Liver (tissue), 9 donors: ENCODE data around the gene ANXA6. TPM values are rescaled to one million over a fixed set of nuclear protein-coding genes. Genes with fewer than 3 reads are reported as not detected.
A peak's percentile ranks its signal among the peaks of the same experiment; 100 is the strongest.

ENCODE experiments used
- DNase-seq: peaks from one replicate; pipeline ENCODE4 v3.0.0-alpha.2; 2017; ENCODE audit warnings: low spot score
- H3K27ac ChIP-seq, 2 donors: one replicate each; pipeline ENCODE4 v1.7.0; 2013; ENCODE audit warnings: inconsistent platforms in 2 of 2, low read length in 2 of 2, control low read depth in 1 of 2, low read depth in 1 of 2, mild to moderate bottlenecking in 1 of 2
- H3K27me3 ChIP-seq, 4 donors: one replicate each; pipeline versions ENCODE4 v1.6.1 to v1.7.0; 2013; ENCODE audit warnings: low read length in 3 of 4, inconsistent platforms in 1 of 4, mild to moderate bottlenecking in 1 of 4, moderate library complexity in 1 of 4; ENCODE audit not compliant: control insufficient read depth in 4 of 4, insufficient read depth in 4 of 4
- H3K36me3 ChIP-seq, 4 donors: one replicate each; pipeline versions ENCODE4 v1.6.1 to v1.7.0; 2013; ENCODE audit warnings: low read length in 3 of 4, mild to moderate bottlenecking in 3 of 4, low read depth in 1 of 4, moderate library complexity in 1 of 4; ENCODE audit not compliant: control insufficient read depth in 4 of 4, insufficient read depth in 3 of 4
- H3K4me1 ChIP-seq, 4 donors: one replicate each; pipeline versions ENCODE4 v1.6.1 to v1.7.0; 2013; ENCODE audit warnings: low read length in 3 of 4, mild to moderate bottlenecking in 3 of 4, moderate library complexity in 1 of 4; ENCODE audit not compliant: control insufficient read depth in 4 of 4, insufficient read depth in 4 of 4
- H3K4me3 ChIP-seq, 3 donors: one replicate each; pipeline versions ENCODE4 v1.6.1 to v1.7.0; 2013; ENCODE audit warnings: low read length in 3 of 3, control low read depth in 1 of 3, low read depth in 1 of 3, mild to moderate bottlenecking in 1 of 3
- H3K9ac ChIP-seq, 2 donors: one replicate each; pipeline ENCODE4 v1.7.0; 2013; ENCODE audit warnings: low read length in 2 of 2, mild to moderate bottlenecking in 2 of 2, moderate library complexity in 2 of 2, control low read depth in 1 of 2, low read depth in 1 of 2
- H3K9me3 ChIP-seq, 4 donors: one replicate each; pipeline versions ENCODE4 v1.6.1 to v1.7.0; 2013; ENCODE audit warnings: low read length in 3 of 4; ENCODE audit not compliant: control insufficient read depth in 4 of 4
- ATF3 ChIP-seq: IDR thresholded peaks from 2 replicates; pipeline ENCODE4 v1.6.1; 2016; ENCODE audit warnings: antibody characterized with exemption
- CTCF ChIP-seq: fragments of 150-350 bp; IDR thresholded peaks from 2 replicates; pipeline ENCODE4 v1.5.1; 2017; ENCODE audit warnings: improper control_type of control experiment, low read depth, low read length; ENCODE audit not compliant: missing input control
- EGR1 ChIP-seq, 2 donors: IDR thresholded peaks; 2 replicates each; pipeline ENCODE4 v1.6.1; 2016 to 2018; ENCODE audit warnings: antibody characterized with exemption in 2 of 2, low read depth in 2 of 2
- FOXA1 ChIP-seq: IDR thresholded peaks from 2 replicates; pipeline ENCODE4 v1.6.1; 2016; ENCODE audit warnings: antibody characterized with exemption
- FOXA2 ChIP-seq: IDR thresholded peaks from 2 replicates; pipeline ENCODE4 v1.6.1; 2016; ENCODE audit warnings: antibody characterized with exemption
- GABPA ChIP-seq, 2 donors: IDR thresholded peaks in 1 of 2; conservative IDR thresholded peaks in 1 of 2; 2 replicates each; pipeline ENCODE4 v1.6.1; 2016; ENCODE audit warnings: antibody characterized with exemption in 2 of 2, mild to moderate bottlenecking in 1 of 2, moderate library complexity in 1 of 2
- HNF4A ChIP-seq, 2 donors: conservative IDR thresholded peaks; 2 replicates each; pipeline ENCODE4 v1.6.1; 2016; ENCODE audit warnings: antibody characterized with exemption in 2 of 2, mild to moderate bottlenecking in 2 of 2
- HNF4G ChIP-seq: IDR thresholded peaks from 2 replicates; pipeline ENCODE4 v1.6.1; 2016; ENCODE audit warnings: antibody characterized with exemption
- JUND ChIP-seq, 2 donors: IDR thresholded peaks; 2 replicates each; pipeline ENCODE4 v1.6.1; 2016; ENCODE audit warnings: antibody characterized with exemption in 2 of 2
- MAX ChIP-seq: IDR thresholded peaks from 2 replicates; pipeline ENCODE4 v1.6.1; 2016; ENCODE audit warnings: antibody characterized with exemption
- NR2F2 ChIP-seq: IDR thresholded peaks from 2 replicates; pipeline ENCODE4 v1.6.1; 2016; ENCODE audit warnings: antibody characterized with exemption
- RAD21 ChIP-seq, 2 donors: IDR thresholded peaks; 2 replicates each; pipeline ENCODE4 v1.6.1; 2016; ENCODE audit warnings: antibody characterized with exemption in 2 of 2, mild to moderate bottlenecking in 2 of 2
- RXRA ChIP-seq, 2 donors: IDR thresholded peaks; 2 replicates each; pipeline ENCODE4 v1.6.1; 2017 to 2018; ENCODE audit warnings: antibody characterized with exemption in 2 of 2, mild to moderate bottlenecking in 1 of 2
- SP1 ChIP-seq: IDR thresholded peaks from 2 replicates; pipeline ENCODE4 v1.6.1; 2018; ENCODE audit warnings: antibody characterized with exemption, mild to moderate bottlenecking
- TAF1 ChIP-seq: conservative IDR thresholded peaks from 2 replicates; pipeline ENCODE4 v1.6.1; 2016; ENCODE audit warnings: antibody characterized with exemption, mild to moderate bottlenecking
- YY1 ChIP-seq: IDR thresholded peaks from 2 replicates; pipeline ENCODE4 v1.6.1; 2016; ENCODE audit warnings: antibody characterized with exemption, mild to moderate bottlenecking
- ZBTB33 ChIP-seq: IDR thresholded peaks from 2 replicates; pipeline ENCODE4 v1.6.1; 2016; ENCODE audit warnings: antibody characterized with exemption
- WGBS: extraction: QIAGEN DNeasy Blood & Tissue Kit; methylation state at CpG from one replicate; pipeline ENCODE4 v1.1.7; 2013; 5-methylcytosine and 5-hydroxymethylcytosine counted together
- polyA plus RNA-seq, 2 donors: library from polyadenylated mRNA; stranded (reverse) in 1 of 2; unstranded in 1 of 2; fragments of 200-250 nt in 1 of 2; fragments of >200 nt in 1 of 2; fragmentation: Nextera tagmentation in 1 of 2; extraction: Ambion mirVana in 1 of 2; gene quantifications; one replicate each; pipeline versions ENCODE4 v1.2.1 to v1.2.3, GENCODE V29; 2013 to 2015
- total RNA-seq, 2 donors: library from RNA; depleted of rRNA; stranded (reverse); fragments of >200 nt; gene quantifications; one replicate each; pipeline ENCODE4 v1.2.3, GENCODE V29; 2014
- TF ChIP-seq, protein P1 (sequence below): IDR thresholded peaks from 2 replicates; pipeline ENCODE4 v1.6.1; 2016; ENCODE audit warnings: antibody characterized with exemption, mild to moderate bottlenecking
- donor health status: healthy.
- donor health status: healthy.
- donor health status: healthy.
- donor health status: healthy.
- donor health status: healthy.

ANXA6 gene
- total and polyA plus RNA-seq, 4 donors = 52.7 to 215 (median 126) TPM

DNA sequence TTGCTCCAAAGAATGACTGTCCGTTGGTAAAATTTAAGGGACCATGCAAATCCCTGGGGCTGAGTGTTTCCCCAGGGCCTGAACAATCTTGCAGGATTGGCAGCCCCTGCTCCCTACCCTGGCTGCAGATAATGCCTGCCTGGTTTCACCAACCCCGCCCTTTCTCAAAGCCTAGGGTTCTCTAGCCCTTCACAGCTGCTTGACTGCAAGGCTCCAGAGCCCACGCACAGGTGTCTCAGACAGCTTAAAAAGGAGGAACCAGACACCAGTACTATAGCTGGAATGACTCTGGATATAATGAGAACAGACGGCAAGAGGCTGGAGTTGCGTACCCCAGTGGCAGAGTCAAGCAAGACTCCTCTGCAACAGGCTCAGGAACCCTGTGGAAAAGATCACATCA, 51.5 kb downstream of the ANXA6 start:
- H3K36me3 ChIP-seq = peaks cover 0 to 9% (median 5%) of the 10 kb centered on the region in 4 donors
- DNase-seq = no peak
- 80% methylated on average over 5 of the region's 5 CpGs for WGBS
- peak overlapping the region; percentile 54 to 81 for H3K27ac ChIP-seq
- H3K27me3 ChIP-seq = no peaks in the 10 kb centered on the region
- H3K9ac ChIP-seq = no peak overlapping the region
- peaks cover 28 to 80% (median 68%) of the 10 kb centered on the region in 4 donors for H3K4me1 ChIP-seq
- no peaks in the 10 kb centered on the region for H3K9me3 ChIP-seq
- no peak for TF ChIP-seq RAD21 (IDR thresholded peaks at IDR 0.05)
- TF ChIP-seq GABPA (IDR thresholded peaks at IDR 0.05 in 1 of 2, conservative IDR thresholded peaks at IDR 0.05 in 1 of 2) = no peak
- TF ChIP-seq NR2F2 = no peak
- no peak for TF ChIP-seq TAF1
- no peak for TF ChIP-seq JUND (IDR thresholded peaks at IDR 0.05)
- TF ChIP-seq HNF4A (conservative IDR thresholded peaks at IDR 0.05) = no peak
- TF ChIP-seq SP1 = no peak
- TF ChIP-seq FOXA1 = no peak
- TF ChIP-seq CTCF = no peak
- TF ChIP-seq, protein P1, sequence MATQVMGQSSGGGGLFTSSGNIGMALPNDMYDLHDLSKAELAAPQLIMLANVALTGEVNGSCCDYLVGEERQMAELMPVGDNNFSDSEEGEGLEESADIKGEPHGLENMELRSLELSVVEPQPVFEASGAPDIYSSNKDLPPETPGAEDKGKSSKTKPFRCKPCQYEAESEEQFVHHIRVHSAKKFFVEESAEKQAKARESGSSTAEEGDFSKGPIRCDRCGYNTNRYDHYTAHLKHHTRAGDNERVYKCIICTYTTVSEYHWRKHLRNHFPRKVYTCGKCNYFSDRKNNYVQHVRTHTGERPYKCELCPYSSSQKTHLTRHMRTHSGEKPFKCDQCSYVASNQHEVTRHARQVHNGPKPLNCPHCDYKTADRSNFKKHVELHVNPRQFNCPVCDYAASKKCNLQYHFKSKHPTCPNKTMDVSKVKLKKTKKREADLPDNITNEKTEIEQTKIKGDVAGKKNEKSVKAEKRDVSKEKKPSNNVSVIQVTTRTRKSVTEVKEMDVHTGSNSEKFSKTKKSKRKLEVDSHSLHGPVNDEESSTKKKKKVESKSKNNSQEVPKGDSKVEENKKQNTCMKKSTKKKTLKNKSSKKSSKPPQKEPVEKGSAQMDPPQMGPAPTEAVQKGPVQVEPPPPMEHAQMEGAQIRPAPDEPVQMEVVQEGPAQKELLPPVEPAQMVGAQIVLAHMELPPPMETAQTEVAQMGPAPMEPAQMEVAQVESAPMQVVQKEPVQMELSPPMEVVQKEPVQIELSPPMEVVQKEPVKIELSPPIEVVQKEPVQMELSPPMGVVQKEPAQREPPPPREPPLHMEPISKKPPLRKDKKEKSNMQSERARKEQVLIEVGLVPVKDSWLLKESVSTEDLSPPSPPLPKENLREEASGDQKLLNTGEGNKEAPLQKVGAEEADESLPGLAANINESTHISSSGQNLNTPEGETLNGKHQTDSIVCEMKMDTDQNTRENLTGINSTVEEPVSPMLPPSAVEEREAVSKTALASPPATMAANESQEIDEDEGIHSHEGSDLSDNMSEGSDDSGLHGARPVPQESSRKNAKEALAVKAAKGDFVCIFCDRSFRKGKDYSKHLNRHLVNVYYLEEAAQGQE = no peak
- TF ChIP-seq MAX = no peak
- no peak for TF ChIP-seq YY1
- no peak for TF ChIP-seq ZBTB33
- TF ChIP-seq HNF4G = no peak
- TF ChIP-seq ATF3 = no peak
- no peak for TF ChIP-seq FOXA2
- no peak for TF ChIP-seq EGR1 (IDR thresholded peaks at IDR 0.05; ENCODE audit: low read depth in 2 of 2)
- no peak for TF ChIP-seq RXRA (IDR thresholded peaks at IDR 0.05)
- H3K4me3 ChIP-seq = no peak overlapping the region
